HG02885 (cell line): Measurements from ENCODE around the gene VPS52.

Experiments used
- ATAC-seq: cut with Tn5 transposase; IDR thresholded peaks from one replicate; pipeline ENCODE4 v1.9.1; 2021; ENCODE audit warnings: mild to moderate bottlenecking; ENCODE audit not compliant: unreplicated experiment, poor library complexity

Gene VPS52

DNA sequence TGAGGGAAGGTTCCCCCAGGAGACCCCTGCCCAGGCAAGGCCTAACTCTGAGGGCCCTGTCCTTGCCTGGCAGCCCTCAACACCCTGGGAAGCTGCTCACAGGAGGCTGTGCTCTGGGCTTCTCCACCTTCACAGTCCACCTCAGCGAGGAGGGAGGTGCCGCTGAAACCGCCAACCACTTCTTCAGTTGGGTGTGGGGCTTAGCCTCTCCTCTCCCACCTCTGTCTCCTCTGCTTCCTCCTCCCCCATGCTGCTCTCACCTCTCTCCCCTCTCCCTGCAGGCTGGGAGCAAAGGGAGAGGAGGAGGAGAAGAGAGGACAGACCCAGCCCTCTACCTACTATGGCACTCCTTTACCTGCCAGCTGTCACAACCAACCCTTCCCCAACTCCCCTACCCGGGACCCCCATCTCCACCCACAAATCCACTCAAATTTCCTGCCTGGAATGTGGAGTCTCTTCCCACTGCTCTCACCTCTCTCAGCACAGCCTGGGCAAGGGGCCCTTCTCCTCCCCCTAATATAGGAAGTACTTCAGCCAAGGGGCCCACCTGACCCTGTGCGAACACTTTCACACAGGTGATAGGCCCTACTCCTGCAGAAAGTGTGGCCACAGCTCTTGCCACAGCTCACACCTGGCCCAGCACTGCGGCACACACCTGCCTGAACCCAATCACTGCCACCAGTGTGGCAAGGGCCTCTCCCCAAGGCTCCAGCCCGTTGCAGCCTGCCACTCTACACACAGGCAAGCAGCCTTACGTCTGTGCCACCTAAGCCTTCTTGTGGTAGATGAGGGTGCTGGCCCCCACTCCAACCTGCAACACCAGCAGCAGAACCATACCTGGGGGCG is 56.2 kb downstream of the VPS52 start:
- ATAC-seq: no peak

DNA sequence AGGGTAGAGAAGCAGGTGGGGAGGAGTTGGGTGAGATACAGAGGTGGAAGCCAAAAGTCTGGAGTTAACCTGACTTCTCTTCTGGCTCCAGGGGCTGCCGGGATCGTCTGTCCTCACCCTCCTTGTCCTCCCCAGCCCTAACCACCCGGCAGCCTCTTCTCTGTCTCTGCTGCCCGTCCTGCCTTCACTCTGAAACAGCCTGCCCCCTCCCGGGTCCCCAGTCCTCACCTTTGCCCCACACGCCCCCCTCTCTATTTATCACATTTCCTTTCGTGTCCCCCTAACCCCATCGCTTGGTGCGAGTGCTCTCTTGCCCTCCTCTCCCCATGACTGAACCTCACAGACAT is 57.7 kb downstream of the VPS52 start:
- no peak for ATAC-seq

DNA sequence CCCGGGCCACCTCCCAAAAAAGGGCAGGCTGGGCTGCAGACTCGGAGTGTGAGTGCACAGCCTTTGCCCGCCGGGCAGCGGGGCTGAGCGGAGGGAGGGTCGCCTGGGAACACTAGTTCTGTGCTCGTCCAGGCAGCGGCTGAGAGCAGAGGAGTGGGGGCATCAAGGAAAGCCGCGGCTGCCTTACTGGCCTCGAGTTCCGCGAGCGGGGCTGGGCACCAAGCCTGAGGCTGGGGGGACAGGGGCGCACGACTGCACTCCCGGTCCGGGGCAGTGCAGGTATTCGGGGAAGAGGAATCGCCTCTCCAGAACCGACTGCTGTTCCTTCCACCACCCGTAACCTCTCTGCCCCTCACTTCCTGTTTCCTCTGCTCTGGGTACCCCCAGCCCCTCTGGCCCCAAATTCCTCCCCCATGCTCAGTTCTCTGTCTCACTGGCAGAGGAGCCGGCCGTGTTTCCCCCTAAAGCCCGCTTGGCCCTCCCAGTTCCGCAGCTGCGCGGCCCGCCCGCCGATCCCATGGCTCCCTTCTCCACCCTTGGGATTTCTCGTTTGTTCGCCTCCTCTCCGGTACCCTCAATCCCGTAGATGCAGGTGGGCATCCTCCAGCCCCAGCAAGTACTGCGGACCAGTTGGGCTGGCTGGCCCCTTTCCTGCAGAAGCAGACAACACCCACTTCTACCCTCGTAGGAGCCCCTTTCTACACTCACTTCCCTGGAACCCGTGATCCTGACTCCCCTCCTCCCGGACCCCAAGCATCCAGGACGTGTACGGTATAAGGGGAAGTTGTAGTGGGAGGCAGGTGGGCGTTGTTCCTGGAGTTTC is 58.3 kb downstream of the VPS52 start:
- ATAC-seq: no peak

DNA sequence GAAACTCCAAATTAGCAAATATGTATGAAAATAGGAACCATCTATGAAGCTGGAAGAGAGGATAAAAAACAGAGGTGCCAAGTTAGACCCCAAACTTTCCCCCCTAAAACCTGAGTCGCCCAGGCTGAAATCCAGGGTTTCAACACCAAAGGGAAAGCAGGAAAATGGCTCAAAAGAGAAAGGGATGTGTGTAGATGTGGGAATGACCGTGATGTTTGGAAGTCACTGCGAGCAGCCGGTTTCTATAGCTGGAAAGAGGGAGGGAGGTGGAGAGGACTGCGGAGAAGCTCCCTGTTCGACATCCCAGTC is 58.9 kb downstream of the VPS52 start:
- no peak for ATAC-seq

DNA sequence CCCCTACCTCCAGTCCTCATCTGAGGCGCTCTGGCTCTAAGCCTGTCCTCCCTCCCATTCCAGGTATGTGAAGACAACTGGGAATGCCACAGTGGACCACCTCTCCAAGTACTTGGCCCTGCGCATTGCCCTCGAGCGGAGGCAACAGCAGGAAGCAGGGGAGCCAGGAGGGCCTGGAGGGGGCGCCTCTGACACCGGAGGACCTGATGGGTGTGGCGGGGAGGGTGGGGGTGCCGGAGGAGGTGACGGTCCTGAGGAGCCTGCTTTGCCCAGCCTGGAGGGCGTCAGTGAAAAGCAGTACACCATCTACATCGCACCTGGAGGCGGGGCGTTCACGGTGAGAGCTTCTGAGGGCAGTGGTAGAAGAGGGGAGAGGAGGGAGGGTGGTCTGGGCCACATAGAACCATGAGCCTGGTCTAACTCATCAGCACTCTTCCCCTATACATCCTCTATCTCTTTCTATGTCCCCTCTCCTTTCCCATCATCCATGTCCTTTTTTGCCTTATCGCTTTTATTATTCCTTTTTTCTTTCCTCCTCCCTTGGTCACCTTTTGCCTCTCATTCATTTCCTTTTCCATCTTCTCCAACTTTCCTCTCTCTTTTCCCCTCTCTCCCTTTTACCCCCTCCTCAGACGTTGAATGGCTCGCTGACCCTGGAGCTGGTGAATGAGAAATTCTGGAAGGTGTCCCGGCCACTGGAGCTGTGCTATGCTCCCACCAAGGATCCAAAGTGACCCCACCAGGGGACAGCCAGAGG is 59.8 kb downstream of the VPS52 start:
- ATAC-seq: no peak

DNA sequence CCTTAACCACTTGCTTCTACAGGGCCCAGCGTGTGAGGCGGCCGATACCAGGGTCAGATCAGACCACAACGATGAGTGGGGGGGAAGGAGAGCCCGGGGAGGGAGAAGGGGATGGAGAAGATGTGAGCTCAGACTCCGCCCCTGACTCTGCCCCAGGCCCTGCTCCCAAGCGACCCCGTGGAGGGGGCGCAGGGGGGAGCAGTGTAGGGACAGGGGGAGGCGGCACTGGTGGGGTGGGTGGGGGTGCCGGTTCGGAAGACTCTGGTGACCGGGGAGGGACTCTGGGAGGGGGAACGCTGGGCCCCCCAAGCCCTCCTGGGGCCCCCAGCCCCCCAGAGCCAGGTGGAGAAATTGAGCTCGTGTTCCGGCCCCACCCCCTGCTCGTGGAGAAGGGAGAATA is 60.5 kb downstream of the VPS52 start:
- ATAC-seq: no peak

DNA sequence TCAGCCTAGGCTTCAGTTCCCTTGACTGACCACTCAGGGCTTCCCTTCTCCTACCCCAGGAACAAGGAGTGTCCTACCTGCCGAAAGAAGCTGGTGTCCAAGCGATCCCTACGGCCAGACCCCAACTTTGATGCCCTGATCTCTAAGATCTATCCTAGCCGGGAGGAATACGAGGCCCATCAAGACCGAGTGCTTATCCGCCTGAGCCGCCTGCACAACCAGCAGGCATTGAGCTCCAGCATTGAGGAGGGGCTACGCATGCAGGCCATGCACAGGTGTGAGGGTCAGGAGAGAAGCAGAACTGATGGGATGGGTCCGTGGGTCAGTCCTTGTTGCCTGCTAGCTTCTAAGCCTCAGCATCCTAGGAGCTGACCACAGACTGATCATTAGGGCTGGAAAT is 61.8 kb downstream of the VPS52 start:
- no peak for ATAC-seq

DNA sequence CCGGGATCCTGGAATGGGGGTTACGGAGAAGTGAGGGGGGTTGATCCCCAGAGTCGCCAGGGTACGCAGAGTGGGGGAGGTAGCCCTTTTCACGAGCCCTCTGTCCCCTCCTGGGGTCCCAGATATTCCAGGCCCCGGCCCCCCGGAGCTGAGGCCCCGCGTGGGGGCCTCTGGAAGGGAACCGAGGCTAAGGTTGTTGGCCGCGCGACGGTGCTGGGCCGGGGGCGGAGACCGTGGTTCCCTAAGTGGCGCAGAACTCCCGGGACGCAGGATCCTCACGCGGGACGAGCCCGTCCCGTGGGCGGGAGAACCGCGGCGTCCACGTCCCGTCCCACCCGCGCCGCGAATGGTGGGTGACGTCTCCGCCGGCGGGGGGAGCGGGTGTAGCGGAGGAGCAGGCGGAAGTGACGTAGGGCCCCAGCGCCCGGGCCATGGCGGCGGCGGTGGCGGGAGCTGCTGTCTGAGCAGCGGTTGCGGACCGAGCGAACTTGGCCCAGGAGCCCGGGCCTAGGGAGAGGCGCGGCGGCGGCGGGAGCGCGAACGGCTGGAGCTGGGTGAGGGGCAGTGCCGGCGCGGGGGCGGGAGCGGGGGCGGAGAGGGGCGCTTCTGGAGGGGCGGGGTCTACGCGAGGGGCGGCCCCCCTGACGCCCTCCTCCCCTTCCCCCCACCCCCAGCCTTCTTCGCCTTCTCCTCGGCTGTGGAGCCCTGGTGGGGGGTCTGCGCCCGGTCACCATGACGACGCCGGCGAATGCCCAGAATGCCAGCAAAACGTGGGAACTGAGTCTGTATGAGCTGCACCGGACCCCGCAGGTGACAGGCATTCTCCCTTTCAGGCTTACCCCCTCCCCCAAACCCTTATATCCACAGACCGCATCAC is 63.3 kb downstream of the VPS52 start, which contains the start of gene RING1:
TSS of gene RING1 (plus strand) at position 410 of the 877 bp plus-strand sequence. CDS start at position 733, 323 bp downstream.
- ATAC-seq: peak; percentile 59

DNA sequence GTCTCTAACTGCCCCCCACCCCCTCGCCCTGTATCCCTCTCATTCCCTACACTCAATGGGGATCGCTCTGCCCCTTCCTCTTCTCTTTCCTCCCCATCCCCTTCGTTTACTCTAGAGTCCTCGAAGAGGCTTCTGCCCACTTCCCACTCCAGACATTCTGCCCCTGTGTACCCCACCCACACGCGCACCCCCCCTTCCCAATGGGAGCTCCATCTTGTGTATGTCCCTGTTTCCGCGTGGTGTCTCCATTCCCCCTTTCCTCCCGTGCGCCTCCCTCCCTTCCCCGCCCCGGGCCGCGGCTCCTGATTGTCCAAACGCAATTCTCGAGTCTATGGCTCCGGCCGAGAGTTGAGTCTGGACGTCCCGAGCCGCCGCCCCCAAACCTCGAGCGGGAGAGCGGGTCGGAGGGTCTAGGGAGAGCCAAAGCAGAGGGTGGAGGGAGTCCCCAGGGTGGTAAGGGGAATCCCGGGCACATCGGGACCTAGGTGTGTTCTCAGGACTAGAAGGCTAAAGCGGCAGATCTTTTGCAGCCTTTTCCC is 64.1 kb downstream of the VPS52 start:
- ATAC-seq: no peak

DNA sequence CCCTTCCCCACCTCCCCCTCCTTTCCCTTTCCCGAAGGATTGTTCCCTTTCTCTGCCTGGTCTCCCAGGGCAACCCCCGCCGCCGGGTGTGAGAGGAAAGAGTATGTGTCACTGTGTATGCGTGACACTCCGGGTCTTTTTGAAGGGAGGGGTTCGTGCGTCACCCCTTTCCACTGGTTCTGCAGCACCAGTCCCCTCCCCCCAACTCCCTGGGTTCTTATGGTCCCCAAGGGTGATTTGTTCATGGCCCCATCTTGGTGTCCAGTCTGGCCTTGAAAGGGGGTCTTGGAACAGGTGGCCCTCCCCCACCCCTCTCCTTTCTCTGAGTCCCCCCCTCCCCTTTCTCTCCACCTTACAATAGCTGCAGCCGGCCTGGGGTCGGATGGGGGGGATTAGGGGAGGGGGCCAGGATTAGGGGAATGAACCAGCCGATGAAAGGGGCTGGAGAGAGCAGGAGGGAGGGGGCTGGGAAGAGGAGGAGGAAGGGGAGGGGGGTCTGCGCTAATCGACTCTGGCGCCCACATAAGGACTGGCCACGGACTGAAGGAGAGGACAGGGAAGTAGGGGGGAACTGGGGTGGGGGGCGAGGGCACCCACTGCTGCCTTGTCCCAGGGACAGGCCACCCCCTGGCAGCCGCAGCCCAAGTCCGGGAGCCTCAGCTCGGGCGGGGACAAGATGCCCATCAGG is 64.7 kb downstream of the VPS52 start:
- no peak for ATAC-seq

DNA sequence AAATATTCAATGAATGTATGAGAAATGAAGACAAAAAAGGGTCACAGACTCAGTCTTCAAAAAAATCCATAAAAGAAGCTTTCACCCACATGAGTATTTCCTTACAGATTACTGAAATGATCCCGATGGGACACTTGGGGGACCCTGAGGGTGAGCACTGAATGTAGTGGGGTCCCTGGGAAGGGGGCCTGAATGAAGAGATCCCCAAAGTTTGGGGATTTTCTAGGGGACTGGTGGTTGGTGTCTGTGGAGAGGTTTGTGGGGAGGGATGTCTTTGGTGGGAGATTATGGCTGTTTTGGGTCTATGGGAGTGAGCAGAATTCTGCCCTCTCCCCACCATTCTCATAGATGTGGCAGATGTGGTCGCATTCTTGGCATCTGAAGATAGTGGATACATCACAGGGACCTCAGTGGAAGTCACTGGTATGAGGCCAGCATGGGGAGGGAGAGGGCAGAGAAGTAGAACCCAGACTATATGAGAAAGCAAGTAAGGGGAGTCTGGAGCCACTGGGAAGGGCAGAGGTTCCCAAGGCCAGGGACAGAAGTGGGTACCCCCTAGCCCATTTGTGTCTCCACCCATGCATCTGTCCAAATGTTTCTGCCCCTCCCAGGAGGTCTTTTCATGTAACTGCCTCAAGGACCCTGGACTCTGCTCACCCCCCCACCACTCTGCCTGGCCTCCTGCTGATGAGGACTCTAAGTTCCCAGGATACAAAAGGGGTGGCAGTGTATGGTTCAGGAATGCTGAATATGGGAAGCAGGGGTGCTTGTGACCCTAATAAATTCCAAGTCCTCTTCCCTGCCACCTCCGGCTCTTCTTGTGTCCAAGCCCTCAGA is 65.4 kb downstream of the VPS52 start:
- ATAC-seq: no peak

DNA sequence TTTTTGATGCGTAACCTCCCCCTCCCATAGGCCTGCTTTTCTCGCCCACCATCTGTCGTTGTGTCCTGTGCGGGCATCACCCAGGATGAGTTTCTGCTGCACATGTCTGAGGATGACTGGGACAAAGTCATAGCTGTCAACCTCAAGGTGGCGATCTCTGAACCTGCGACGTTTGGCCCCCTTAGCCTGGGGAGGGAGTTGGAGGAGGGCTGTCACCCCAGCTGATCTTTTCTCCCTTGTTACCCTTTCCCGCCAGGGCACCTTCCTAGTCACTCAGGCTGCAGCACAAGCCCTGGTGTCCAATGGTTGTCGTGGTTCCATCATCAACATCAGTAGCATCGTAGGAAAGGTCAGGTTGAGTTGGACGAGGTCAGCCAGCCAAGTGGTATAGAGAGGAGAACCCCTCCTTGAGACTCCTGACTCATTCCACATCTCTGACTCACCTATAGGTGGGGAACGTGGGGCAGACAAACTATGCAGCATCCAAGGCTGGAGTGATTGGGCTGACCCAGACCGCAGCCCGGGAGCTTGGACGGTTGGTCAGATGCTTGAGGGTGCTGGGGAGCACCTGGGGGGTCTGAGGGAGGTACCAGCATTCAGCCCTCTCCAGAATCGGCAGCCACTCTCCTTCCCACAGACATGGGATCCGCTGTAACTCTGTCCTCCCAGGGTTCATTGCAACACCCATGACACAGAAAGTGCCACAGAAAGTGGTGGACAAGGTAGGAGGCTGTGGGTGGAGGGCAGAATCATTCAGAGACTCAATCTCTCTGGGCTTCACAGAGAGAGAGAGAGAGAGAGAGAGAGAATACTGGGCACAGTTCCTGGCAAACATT is 66.3 kb downstream of the VPS52 start:
- ATAC-seq: no peak

DNA sequence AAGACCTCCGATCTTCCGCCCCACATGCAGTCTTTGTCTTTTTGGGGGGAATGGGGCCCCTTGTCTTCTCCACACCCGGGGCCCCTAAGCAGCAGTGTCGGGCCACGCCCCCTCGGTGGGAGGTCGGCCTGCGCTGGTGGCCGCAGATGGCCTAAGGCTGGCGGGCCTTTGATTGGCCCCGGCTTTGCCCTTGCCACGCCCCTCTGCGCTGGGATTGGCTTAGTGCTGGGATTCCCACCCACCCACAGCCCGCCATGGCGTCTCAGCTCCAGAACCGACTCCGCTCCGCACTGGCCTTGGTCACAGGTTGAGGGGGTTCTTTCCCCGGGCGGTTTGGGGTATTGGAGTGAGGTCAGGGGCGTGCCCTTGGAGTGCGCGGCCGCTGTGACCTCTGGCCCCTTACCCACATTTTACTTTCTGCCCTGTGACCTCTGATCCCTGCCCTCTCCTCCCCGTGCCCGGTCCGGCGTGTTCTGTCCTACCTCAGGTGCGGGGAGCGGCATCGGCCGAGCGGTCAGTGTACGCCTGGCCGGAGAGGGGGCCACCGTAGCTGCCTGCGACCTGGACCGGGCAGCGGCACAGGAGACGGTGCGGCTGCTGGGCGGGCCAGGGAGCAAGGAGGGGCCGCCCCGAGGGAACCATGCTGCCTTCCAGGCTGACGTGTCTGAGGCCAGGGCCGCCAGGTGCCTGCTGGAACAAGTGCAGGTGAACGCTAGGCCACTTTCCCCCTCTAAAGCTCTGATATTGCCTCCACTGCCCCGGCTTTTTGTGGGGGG is 67.1 kb downstream of the VPS52 start, which contains the start of gene HSD17B8:
TSS of gene HSD17B8 (plus strand) at position 241 of the 776 bp plus-strand sequence. CDS start at position 255, 14 bp downstream.
- peak; percentile 59 for ATAC-seq

DNA sequence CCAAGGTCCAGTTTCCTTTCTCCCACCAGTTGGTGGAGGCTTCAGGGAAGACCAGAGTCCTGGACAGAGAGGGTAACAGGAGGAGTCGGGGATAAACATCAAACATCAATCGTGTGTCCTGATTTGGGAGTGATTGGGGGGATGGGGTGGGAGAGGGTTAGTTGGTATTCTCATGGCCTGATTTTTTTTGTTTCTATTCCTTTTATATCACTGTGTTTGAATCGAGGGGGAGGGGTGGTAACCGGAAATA is 67.6 kb downstream of the VPS52 start:
- ATAC-seq: no peak

DNA sequence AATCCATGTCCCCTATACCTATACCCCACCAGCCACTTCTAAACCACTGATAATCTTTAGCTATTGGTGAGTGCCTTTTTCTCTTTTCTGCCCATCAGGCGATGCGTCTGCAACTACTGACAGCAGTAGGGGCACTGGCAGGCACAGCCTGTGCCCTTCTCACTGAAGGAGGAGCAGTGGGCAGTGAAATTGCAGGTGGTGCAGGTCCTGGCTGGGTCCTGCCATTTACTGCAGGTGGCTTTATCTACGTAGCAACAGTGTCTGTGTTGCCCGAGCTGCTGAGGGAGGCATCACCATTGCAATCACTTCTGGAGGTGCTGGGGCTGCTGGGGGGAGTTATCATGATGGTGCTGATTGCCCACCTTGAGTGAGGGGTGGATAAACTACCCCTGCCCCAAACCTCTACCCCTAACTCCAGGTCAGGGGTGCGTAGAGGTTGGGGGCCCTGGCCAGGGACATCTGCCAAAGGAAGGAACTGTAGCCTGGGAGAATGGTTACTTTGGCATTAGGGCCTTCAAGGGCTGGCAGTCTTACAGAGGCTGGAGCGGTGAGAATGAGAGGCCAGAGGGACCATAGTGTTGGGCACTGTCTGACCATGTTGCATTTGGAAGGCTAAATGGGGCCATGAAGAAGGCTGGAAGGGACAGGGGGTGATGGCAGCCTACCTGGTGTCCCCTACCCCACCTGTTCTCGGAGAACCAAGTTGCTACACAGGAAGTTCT is 68.1 kb downstream of the VPS52 start:
- ATAC-seq: no peak

DNA sequence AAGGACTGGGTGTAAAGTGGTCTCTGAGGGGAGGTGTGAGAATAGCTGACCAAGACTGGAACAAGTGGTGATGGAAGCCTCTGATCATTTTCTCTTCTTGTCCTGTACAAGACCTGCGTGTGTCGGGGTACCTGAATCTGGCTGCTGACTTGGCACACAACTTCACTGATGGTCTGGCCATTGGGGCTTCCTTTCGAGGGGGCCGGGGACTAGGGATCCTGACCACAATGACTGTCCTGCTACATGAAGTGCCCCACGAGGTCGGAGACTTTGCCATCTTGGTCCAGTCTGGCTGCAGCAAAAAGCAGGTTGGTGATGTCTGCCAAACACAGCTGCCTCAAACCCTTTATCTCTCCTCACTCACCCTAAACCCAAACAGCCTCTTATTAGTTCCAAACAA is 68.9 kb downstream of the VPS52 start:
- no peak for ATAC-seq
